Gastrocnemius medialis (tissue), 4 donors: Measurements from ENCODE around the gene SOHLH1. TPM values are rescaled to one million over a fixed set of nuclear protein-coding genes. Genes with fewer than 3 reads are reported as not detected.
A peak's percentile ranks its signal among the peaks of the same experiment; 100 is the strongest.

Experiments used
- ATAC-seq, 2 donors: fragments of 150-250 bp; one replicate each; pipeline ENCODE4 v1.9.1; 2016
- DNase-seq, 2 donors: peaks; one replicate each; pipeline ENCODE4 v3.0.0-alpha.2; 2019
- H3K27ac ChIP-seq, 4 donors: fragments of 200-600 bp; sonication (generic); 1 replicate in 1 of 4; 2 replicates in 3 of 4; pipeline ENCODE4 v1.5.1; 2016 to 2018; ENCODE audit warnings: mild to moderate bottlenecking in 2 of 4, moderate library complexity in 1 of 4
- H3K27me3 ChIP-seq, 3 donors: fragments of 200-600 bp; sonication (generic) in 2 of 3; 1 replicate in 1 of 3; 2 replicates in 2 of 3; pipeline versions ENCODE4 v1.5.1 to v1.6.0; 2016 to 2019; ENCODE audit warnings: mild to moderate bottlenecking in 1 of 3, moderate library complexity in 1 of 3
- H3K36me3 ChIP-seq, 2 donors: fragments of 200-600 bp; sonication (generic) in 1 of 2; one replicate each; pipeline ENCODE4 v1.5.1; 2017 to 2018
- H3K4me1 ChIP-seq, 2 donors: fragments of 200-600 bp; sonication (generic) in 1 of 2; one replicate each; pipeline ENCODE4 v1.5.1; 2016 to 2017; ENCODE audit warnings: mild to moderate bottlenecking in 2 of 2
- H3K4me3 ChIP-seq, 4 donors: fragments of 200-600 bp; sonication (generic) in 3 of 4; 1 replicate in 1 of 4; 2 replicates in 3 of 4; pipeline ENCODE4 v1.5.1; 2016 to 2019; ENCODE audit warnings: mild to moderate bottlenecking in 2 of 4
- H3K9me3 ChIP-seq, 3 donors: fragments of 200-600 bp; sonication (generic) in 2 of 3; 1 replicate in 1 of 3; 2 replicates in 2 of 3; pipeline ENCODE4 v1.5.1; 2016 to 2019
- CTCF ChIP-seq, 5 experiments: fragments of 450-650 bp in 3 of 5; fragments of 200-600 bp in 2 of 5; sonication (generic) in 2 of 5; IDR thresholded peaks in 4 of 5; conservative IDR thresholded peaks in 1 of 5; 1 replicate in 4 of 5; 2 replicates in 1 of 5; pipeline ENCODE4 v1.5.1; 2016 to 2019; ENCODE audit warnings: antibody characterized with exemption in 5 of 5, mild to moderate bottlenecking in 3 of 5, moderate library complexity in 3 of 5
- POLR2A ChIP-seq, 2 donors: fragments of 450-650 bp; IDR thresholded peaks; one replicate each; pipeline ENCODE4 v1.6.1; 2017; ENCODE audit warnings: antibody characterized with exemption in 2 of 2, mild to moderate bottlenecking in 2 of 2, moderate library complexity in 2 of 2
- in situ Hi-C, 4 donors: fragments of 200-750 bp; cut with MboI; loops; one replicate each; pipeline versions ENCODE4 v1.15.0 to v1.8.0; 2017; ENCODE audit warnings: low sequenced_read_pairs in 4 of 4
- intact Hi-C: fragments of 100-400 bp; cut with DNase I; formaldehyde crosslinking; loops from one replicate; pipeline ENCODE4 v1.15.1; 2023; ENCODE audit warnings: low total_unique reads
- total RNA-seq, 4 donors: library from RNA; depleted of rRNA; stranded (reverse); fragments of >200 nt; gene quantifications; one replicate each; pipeline versions ENCODE4 v1.1.0 to v1.2.3, GENCODE V29; 2016

The SOHLH1 gene
- not detected for total RNA-seq

GRCh38 chr9:135699440-135699839 is at the start of gene SOHLH1:
Gene SOHLH1, minus strand, starts transcription at chr9:135699481. Its CDS starts 14 bp downstream, at chr9:135699467.
- ATAC-seq (no peak), DNase-seq (no peak)
- H3K36me3 ChIP-seq: no peaks in the 10 kb centered on the region
- peaks cover 0 to 3% (median 0%) of the 10 kb centered on the region in 3 donors for H3K27me3 ChIP-seq
- no peak for TF ChIP-seq CTCF (IDR thresholded peaks at IDR 0.05 in 4 of 5, conservative IDR thresholded peaks at IDR 0.05 in 1 of 5)
- TF ChIP-seq POLR2A (IDR thresholded peaks at IDR 0.05): no peak
- intact Hi-C loops: no loop called here
- H3K27ac ChIP-seq: no peak within 1 kb of the TSS
- in situ Hi-C loops: no loop called here
- H3K9me3 ChIP-seq: no peaks in the 10 kb centered on the region
- H3K4me1 ChIP-seq: peaks cover 0 to 8% of the 10 kb centered on the region in 2 donors
- no peak within 1 kb of the TSS for H3K4me3 ChIP-seq

GRCh38 chr9:135748676-135749075 is 49.4 kb upstream of the SOHLH1 start:
- in situ Hi-C loops (no loop called here), intact Hi-C loops (no loop called here)
- Histone ChIP-seq H3K4me3 (no peak overlapping the region), H3K27ac (peak overlapping the region in 3 of 4 donors; percentile 15 to 61 (median 41)), H3K9me3 (no peaks in the 10 kb centered on the region), H3K4me1 (peaks cover 32 to 33% of the 10 kb centered on the region in 2 donors), H3K27me3 (no peaks in the 10 kb centered on the region), H3K36me3 (no peaks in the 10 kb centered on the region)
- TF ChIP-seq POLR2A (IDR thresholded peaks at IDR 0.05): no peak
- no peak for TF ChIP-seq CTCF (IDR thresholded peaks at IDR 0.05 in 4 of 5, conservative IDR thresholded peaks at IDR 0.05 in 1 of 5)
- ATAC-seq (no peak), DNase-seq (no peak)

GRCh38 chr9:135747311-135747710 is 48.0 kb upstream of the SOHLH1 start:
- intact Hi-C loops: no loop called here
- Histone ChIP-seq H3K4me3 (no peak overlapping the region), H3K36me3 (no peaks in the 10 kb centered on the region), H3K9me3 (no peaks in the 10 kb centered on the region), H3K27ac (no peak overlapping the region), H3K27me3 (no peaks in the 10 kb centered on the region), H3K4me1 (peaks cover 36 to 37% of the 10 kb centered on the region in 2 donors)
- ATAC-seq (no peak), DNase-seq (no peak)
- in situ Hi-C loops: no loop called here
- TF ChIP-seq POLR2A (IDR thresholded peaks at IDR 0.05) (no peak), CTCF (IDR thresholded peaks at IDR 0.05 in 4 of 5, conservative IDR thresholded peaks at IDR 0.05 in 1 of 5) (no peak)

GRCh38 chr9:135746565-135746964 is 47.3 kb upstream of the SOHLH1 start:
- no peak for ATAC-seq
- Histone ChIP-seq H3K4me3 (no peak overlapping the region), H3K36me3 (no peaks in the 10 kb centered on the region), H3K4me1 (peaks cover 36 to 37% of the 10 kb centered on the region in 2 donors), H3K27ac (no peak overlapping the region), H3K9me3 (no peaks in the 10 kb centered on the region), H3K27me3 (no peaks in the 10 kb centered on the region)
- no peak for DNase-seq
- in situ Hi-C loops (no loop called here), intact Hi-C loops (no loop called here)
- TF ChIP-seq POLR2A (IDR thresholded peaks at IDR 0.05): no peak
- no peak for TF ChIP-seq CTCF (IDR thresholded peaks at IDR 0.05 in 4 of 5, conservative IDR thresholded peaks at IDR 0.05 in 1 of 5)

GRCh38 chr9:135745686-135746324 is 46.5 kb upstream of the SOHLH1 start:
- H3K9me3 ChIP-seq: no peaks in the 10 kb centered on the region
- H3K4me3 ChIP-seq: no peak overlapping the region
- TF ChIP-seq POLR2A (IDR thresholded peaks at IDR 0.05) (no peak), CTCF (IDR thresholded peaks at IDR 0.05 in 4 of 5, conservative IDR thresholded peaks at IDR 0.05 in 1 of 5) (no peak)
- DNase-seq (no peak), ATAC-seq (no peak)
- peak overlapping the region; percentile 74 to 92 (median 86) for H3K27ac ChIP-seq
- H3K27me3 ChIP-seq: no peaks in the 10 kb centered on the region
- intact Hi-C loops (no loop called here), in situ Hi-C loops (no loop called here)
- peaks cover 36 to 42% of the 10 kb centered on the region in 2 donors for H3K4me1 ChIP-seq
- no peaks in the 10 kb centered on the region for H3K36me3 ChIP-seq
